Activated CD8-positive, alpha-beta memory T cell treated with anti-CD3 and anti-CD28 coated beads, Interleukin-2, amount 10 ng/mL, durations not matched to agents 7 days and 5 days (primary cell): ENCODE data around the gene MYH7B. TPM values are rescaled to one million over a fixed set of nuclear protein-coding genes. Genes with fewer than 3 reads are reported as not detected.

Experiments
- ATAC-seq: fragments of 150-1000 bp; cut with Tn5 transposase; one replicate; pipeline ENCODE4 v1.10.0; 2021; ENCODE audit warnings: moderate library complexity
- CTCF ChIA-PET: fragments of 350-600 bp; sonication (Branson Sonifier 250); formaldehyde crosslinking; loops from one replicate; lab custom pipeline; 2021; ENCODE audit warnings: antibody characterized with exemption; lab: Charles Lee
- DNase-seq: peaks from one replicate; pipeline ENCODE4 v3.0.0-alpha.2; 2020
- H3K27ac Mint-ChIP-seq: one replicate; pipeline ENCODE4 v1.8.0; 2021; ENCODE audit warnings: mild to moderate bottlenecking, mixed read lengths
- H3K27me3 Mint-ChIP-seq: one replicate; pipeline ENCODE4 v1.8.0; 2021; ENCODE audit warnings: mixed read lengths
- H3K36me3 Mint-ChIP-seq: one replicate; pipeline ENCODE4 v1.8.0; 2021; ENCODE audit warnings: mild to moderate bottlenecking, mixed read lengths
- H3K4me1 Mint-ChIP-seq: one replicate; pipeline ENCODE4 v1.8.0; 2021; ENCODE audit warnings: mixed read lengths
- H3K4me3 Mint-ChIP-seq: one replicate; pipeline ENCODE4 v1.8.0; 2021; ENCODE audit warnings: mild to moderate bottlenecking, moderate library complexity, mixed read lengths
- H3K9me3 Mint-ChIP-seq: one replicate; pipeline ENCODE4 v1.8.0; 2022; ENCODE audit warnings: low read depth, mixed read lengths
- total RNA-seq, 2 experiments: library from RNA; stranded (reverse); gene quantifications; one replicate each; pipeline ENCODE4 v1.2.3, GENCODE V29; 2021

MYH7B gene
- total RNA-seq, 2 experiments from 2014 or later = 0.16 to 0.26 TPM

GRCh38 chr20:34971561-34972235, 16.0 kb downstream of the MYH7B start:
- CTCF ChIA-PET = interaction anchor here (1.1 kb wide), 1 partner anchor 96 kb away, joined by 3 read pairs; the partner anchor contains the start of gene ACSS2
- DNase-seq = no peak
- Mint-ChIP-seq H3K27me3 (peaks cover 2% of the 10 kb centered on the region), H3K4me1 (no peaks in the 10 kb centered on the region), H3K27ac (no peak overlapping the region), H3K4me3 (no peak overlapping the region), H3K9me3 (no peaks in the 10 kb centered on the region), H3K36me3 (no peaks in the 10 kb centered on the region)
- no peak for ATAC-seq

DNA sequence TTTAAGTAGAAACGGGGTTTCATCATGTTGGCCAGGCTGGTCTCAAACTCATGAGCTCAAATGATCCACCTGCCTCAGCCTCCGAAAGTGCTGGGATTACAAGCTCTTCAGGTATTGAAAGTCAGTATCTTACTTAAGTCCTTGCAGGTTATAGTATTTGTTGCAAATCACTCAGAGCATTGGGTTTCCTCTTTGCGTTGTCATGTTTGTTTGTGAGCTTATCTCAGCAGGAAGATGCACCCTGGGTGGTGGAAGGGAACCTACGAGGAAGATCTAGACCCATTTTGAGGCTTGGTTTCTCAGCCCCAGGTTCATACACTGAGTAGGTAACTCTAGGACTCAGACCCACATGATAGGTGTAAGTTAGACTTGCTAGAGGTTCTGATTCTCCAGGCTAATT, 18.6 kb downstream of the MYH7B start:
- H3K9me3 Mint-ChIP-seq = no peaks in the 10 kb centered on the region
- ATAC-seq (no peak), DNase-seq (no peak)
- H3K4me1 Mint-ChIP-seq = no peaks in the 10 kb centered on the region
- no peak overlapping the region for H3K4me3 Mint-ChIP-seq
- peaks cover 2% of the 10 kb centered on the region for H3K27me3 Mint-ChIP-seq
- CTCF ChIA-PET = interaction anchor here (1.5 kb wide), 1 partner anchor 100 kb away, joined by 3 read pairs; no protein-coding TSS in a partner anchor
- no peaks in the 10 kb centered on the region for H3K36me3 Mint-ChIP-seq
- H3K27ac Mint-ChIP-seq = no peak overlapping the region

DNA sequence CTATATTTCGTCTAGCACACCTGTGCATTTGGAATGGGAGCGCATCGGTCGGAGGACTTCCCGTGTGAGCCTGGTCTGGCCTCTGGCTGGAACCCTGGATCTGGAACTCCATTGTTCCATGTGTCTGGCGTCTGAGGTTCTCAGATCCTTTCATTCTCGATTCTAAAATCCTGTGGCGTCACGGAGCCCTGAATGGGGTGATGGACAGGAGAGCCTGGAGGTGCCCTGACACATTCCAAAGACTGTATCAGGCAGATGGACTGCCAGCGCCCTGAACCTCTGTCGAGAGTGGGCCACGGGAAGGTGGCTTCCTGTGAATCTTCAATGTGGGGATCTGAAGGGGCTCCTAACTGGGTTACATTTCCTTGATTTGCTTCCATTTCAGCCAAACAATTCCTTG, 20.6 kb downstream of the MYH7B start:
- DNase-seq (no peak), ATAC-seq (no peak)
- no peak overlapping the region for H3K4me3 Mint-ChIP-seq
- CTCF ChIA-PET = no interaction called here
- peaks cover 2% of the 10 kb centered on the region for H3K27me3 Mint-ChIP-seq
- H3K9me3 Mint-ChIP-seq = no peaks in the 10 kb centered on the region
- no peak overlapping the region for H3K27ac Mint-ChIP-seq
- H3K4me1 Mint-ChIP-seq = no peaks in the 10 kb centered on the region
- H3K36me3 Mint-ChIP-seq = no peaks in the 10 kb centered on the region

GRCh38 chr20:34977365-34978091, 21.9 kb downstream of the MYH7B start:
- H3K36me3 Mint-ChIP-seq = no peaks in the 10 kb centered on the region
- H3K4me3 Mint-ChIP-seq = no peak overlapping the region
- H3K4me1 Mint-ChIP-seq = no peaks in the 10 kb centered on the region
- DNase-seq (no peak), ATAC-seq (no peak)
- no peaks in the 10 kb centered on the region for H3K9me3 Mint-ChIP-seq
- H3K27me3 Mint-ChIP-seq = peaks cover 4% of the 10 kb centered on the region
- H3K27ac Mint-ChIP-seq = no peak overlapping the region
- CTCF ChIA-PET = no interaction called here

DNA sequence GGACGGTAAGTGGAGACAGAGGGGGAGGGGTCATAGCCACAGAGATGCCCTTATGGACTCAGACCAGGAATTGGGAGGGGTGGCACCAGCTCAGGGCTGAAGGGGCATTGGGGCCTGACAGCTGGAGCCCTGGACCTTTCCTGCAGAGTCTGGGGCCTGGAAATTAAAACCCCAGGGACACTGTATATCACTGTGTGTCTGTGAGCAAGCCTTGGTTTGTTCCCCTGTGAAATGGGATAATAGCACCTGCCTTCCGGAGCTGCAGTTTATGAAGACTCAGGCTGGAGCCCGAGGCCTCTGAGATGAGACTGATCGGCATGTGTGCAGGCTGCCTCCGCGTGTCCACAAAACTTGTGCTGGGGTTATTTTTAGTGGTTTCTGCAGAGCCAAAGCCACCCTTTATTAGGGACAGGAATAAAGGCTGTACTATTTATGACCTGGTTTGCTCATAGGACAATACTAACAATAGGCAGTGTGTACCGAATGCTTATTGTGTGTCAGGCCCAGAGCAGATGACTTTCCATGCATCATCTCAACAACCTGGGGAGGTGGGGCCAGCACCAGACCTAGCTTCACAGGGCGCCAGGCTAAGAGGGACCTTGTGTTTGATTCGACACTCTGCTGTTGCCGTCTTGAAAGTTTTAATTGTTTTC, 22.6 kb downstream of the MYH7B start:
- ATAC-seq = no peak
- Mint-ChIP-seq H3K9me3 (no peaks in the 10 kb centered on the region), H3K27ac (no peak overlapping the region), H3K4me1 (no peaks in the 10 kb centered on the region), H3K4me3 (no peak overlapping the region), H3K27me3 (peaks cover 5% of the 10 kb centered on the region), H3K36me3 (no peaks in the 10 kb centered on the region)
- CTCF ChIA-PET = no interaction called here
- no peak for DNase-seq

DNA sequence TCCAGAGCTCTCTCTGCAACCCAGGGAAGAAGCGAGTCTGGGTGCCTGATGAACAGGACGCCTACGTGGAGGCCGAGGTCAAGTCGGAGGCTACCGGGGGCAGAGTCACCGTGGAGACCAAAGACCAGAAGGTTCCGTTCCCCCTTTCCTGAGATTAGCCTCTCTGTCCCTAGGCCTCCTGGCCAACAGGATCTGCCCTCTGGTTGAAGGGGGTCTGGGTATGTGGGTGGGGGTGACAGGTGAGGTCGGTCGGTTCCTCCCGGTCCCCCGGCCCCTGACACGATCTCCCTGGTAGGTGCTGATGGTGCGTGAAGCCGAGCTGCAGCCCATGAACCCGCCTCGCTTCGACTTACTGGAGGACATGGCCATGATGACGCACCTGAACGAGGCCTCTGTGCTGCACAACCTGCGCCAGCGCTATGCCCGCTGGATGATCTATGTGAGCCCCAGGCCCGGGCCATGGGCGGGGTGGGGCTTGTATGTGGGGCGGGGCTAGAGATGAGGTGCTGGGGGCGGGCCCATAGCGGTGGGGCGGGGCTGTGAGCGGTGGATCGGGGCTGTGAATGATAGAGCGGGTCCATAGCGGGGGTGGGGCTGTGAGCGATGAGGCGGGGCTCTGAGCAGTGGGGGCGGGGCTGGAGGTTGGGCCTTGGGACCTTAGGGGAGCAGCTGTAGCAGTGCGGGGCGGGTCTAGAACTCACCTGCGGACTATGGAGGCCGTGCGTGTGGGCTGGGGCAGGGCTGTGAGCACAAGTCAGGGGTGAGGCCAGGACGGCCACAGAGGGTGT, 23.9 kb downstream of the MYH7B start:
- H3K4me3 Mint-ChIP-seq = no peak overlapping the region
- H3K36me3 Mint-ChIP-seq = no peaks in the 10 kb centered on the region
- no peak for ATAC-seq
- H3K4me1 Mint-ChIP-seq = no peaks in the 10 kb centered on the region
- H3K27ac Mint-ChIP-seq = no peak overlapping the region
- no peaks in the 10 kb centered on the region for H3K9me3 Mint-ChIP-seq
- no peak for DNase-seq
- H3K27me3 Mint-ChIP-seq = peaks cover 8% of the 10 kb centered on the region
- CTCF ChIA-PET = no interaction called here

DNA sequence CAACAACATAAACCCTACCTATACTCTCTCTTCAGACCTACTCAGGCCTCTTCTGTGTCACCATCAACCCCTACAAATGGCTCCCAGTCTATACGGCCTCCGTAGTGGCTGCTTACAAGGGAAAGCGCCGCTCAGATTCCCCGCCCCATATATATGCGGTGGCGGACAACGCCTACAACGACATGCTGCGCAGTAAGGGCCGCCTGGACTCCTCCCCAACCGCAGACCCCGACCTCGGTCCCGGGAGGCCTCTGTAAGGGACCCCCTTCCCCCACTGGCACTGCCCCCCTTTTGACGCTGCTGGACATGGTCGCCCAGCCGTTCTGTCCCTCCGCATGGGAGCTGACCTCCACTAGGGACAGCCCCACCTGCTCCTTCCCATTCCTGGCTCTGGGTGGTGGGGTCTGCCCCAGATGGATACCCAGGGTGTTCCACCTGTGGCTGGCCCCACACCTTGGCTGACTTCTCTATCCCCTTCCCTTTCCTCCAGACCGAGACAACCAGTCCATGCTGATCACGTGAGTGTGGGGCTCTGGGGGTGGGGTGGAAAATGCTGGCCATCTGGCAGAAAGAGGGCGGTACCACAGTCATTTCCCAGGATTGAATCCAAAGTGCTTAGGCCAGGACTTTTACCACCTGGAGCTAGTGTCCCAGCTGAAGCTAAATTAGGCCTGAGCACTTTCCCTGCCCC, 25.0 kb downstream of the MYH7B start:
- CTCF ChIA-PET = no interaction called here
- H3K4me3 Mint-ChIP-seq = no peak overlapping the region
- H3K4me1 Mint-ChIP-seq = no peaks in the 10 kb centered on the region
- ATAC-seq = no peak
- no peak overlapping the region for H3K27ac Mint-ChIP-seq
- no peaks in the 10 kb centered on the region for H3K9me3 Mint-ChIP-seq
- H3K27me3 Mint-ChIP-seq = peaks cover 10% of the 10 kb centered on the region
- DNase-seq = no peak
- H3K36me3 Mint-ChIP-seq = no peaks in the 10 kb centered on the region

DNA sequence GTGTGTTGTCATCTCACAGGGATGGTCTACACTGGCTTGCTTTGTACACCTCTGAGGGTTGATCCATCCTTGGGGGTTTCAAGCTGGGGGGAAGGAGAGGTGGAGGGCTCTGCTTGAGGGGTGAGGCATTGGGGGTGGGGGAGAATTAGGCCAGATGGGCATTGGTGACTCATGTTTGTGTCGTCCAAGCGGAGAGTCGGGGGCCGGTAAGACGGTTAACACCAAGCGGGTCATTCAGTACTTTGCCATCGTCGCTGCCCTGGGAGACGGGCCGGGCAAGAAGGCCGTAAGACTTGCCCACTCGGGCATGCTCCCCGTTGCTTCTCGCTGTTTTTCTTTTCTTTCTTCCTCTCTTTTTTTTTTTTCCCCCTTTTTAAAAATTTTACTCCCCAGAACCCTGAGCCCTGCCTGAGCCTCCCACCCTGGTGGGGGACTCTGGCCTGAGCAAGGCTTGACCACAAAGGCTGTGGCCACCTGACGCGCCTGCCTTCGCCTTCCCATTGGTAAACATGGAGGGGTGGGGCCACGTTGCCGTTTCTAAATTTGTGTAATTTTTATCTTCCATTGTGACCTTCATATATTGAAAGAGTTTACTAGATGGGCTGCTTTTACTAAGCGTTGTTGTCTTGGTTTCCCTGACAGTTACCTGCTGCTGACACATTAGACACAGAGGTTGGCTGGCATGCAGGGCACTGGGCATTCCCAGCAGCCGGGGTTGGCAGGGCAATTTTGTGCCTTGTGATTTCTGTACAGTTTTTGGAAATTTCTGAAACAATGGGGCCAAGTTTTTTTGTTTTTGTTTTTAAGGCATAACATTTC, 26.8 kb downstream of the MYH7B start:
- H3K4me1 Mint-ChIP-seq = no peaks in the 10 kb centered on the region
- H3K9me3 Mint-ChIP-seq = no peaks in the 10 kb centered on the region
- DNase-seq (no peak), ATAC-seq (no peak)
- H3K36me3 Mint-ChIP-seq = no peaks in the 10 kb centered on the region
- peaks cover 11% of the 10 kb centered on the region for H3K27me3 Mint-ChIP-seq
- H3K27ac Mint-ChIP-seq = no peak overlapping the region
- CTCF ChIA-PET = no interaction called here
- H3K4me3 Mint-ChIP-seq = no peak overlapping the region

DNA sequence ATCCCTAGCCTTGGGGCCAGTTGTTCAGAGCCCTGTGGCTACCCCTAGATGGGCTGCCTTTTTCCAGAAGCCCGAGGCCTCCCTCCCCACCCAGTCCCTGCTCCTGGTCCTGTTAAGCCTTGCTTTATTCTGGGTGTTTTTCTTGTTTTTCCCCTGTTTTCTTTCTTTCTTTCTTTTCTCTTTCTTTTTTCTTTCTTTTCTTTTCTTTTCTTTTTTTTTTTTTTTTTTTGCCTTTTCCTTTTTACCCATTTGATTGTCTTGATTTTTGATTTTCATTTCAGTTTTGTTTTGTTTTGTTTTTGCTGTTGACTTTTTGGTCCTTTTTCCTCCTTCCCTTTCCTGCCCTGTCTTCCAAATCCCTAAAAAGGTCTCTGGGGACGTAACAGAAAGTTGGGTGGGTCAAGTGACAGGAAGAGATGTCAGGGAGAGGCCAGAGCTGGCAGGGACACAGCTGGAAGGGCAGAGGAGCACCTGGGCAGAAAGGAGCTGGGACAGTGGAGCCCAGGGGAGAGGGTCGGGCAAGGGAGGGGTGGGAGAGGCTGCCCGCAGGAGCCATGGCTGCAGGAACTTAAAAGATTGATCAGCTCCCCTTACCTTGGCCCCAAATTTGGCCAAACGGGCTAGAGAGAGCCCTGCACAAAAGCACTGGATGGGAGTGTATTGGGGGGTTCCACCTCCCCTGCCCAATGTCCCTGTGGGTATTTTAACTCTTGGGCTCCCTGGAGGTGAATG, 27.6 kb downstream of the MYH7B start:
- H3K4me1 Mint-ChIP-seq = no peaks in the 10 kb centered on the region
- H3K27me3 Mint-ChIP-seq = peaks cover 11% of the 10 kb centered on the region
- no peak for DNase-seq
- CTCF ChIA-PET = no interaction called here
- no peak for ATAC-seq
- H3K27ac Mint-ChIP-seq = no peak overlapping the region
- H3K4me3 Mint-ChIP-seq = no peak overlapping the region
- no peaks in the 10 kb centered on the region for H3K9me3 Mint-ChIP-seq
- no peaks in the 10 kb centered on the region for H3K36me3 Mint-ChIP-seq

- Mint-ChIP-seq H3K4me3 (no peak overlapping the region), H3K27me3 (peaks cover 11% of the 10 kb centered on the region), H3K27ac (no peak overlapping the region), H3K9me3 (no peaks in the 10 kb centered on the region), H3K36me3 (no peaks in the 10 kb centered on the region), H3K4me1 (no peaks in the 10 kb centered on the region)
- CTCF ChIA-PET = no interaction called here
- DNase-seq (no peak), ATAC-seq (no peak)
Measured at GRCh38 chr20:34983995-34984735, 28.5 kb downstream of the MYH7B start.

DNA sequence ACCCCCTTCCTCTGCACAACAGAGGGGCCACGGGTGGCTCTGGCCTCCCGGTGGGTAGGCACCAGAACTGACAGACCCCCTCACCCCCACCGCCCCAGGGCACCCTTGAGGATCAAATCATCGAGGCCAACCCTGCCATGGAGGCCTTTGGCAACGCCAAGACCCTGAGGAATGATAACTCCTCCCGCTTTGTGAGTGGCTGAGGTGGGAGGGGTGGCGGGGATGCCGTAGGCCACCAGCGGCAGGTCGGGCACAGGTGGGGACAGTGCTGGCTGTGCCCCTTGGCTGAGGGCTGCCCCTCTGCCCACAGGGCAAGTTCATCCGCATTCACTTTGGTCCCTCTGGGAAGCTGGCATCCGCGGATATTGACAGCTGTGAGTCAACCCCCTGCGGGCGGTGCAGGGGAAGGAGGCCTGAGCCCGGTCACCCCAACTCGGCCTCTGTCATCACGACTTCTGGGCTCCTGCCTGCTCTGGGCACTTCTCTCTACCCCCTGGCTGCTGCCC, 29.1 kb downstream of the MYH7B start:
- Mint-ChIP-seq H3K4me1 (no peaks in the 10 kb centered on the region), H3K9me3 (no peaks in the 10 kb centered on the region), H3K27ac (no peak overlapping the region), H3K27me3 (peaks cover 11% of the 10 kb centered on the region), H3K36me3 (no peaks in the 10 kb centered on the region), H3K4me3 (no peak overlapping the region)
- CTCF ChIA-PET = interaction anchor here (1.0 to 1.6 kb wide), 2 partner anchors 13 to 111 kb away, joined by 3 to 4 read pairs; no protein-coding TSS in a partner anchor
- DNase-seq (no peak), ATAC-seq (no peak)
